Measurements from ENCODE around the gene TBC1D14.

The TBC1D14 gene

GRCh38 chr4:6915041-6916005 lies 5.7 kb downstream of the TBC1D14 start:
- no peak for TF ChIP-seq PAX5 (IDR thresholded peaks at IDR 0.05; ENCODE audit: insufficient read depth, low read length, severe bottlenecking)
- no peak for TF ChIP-seq POLR2A (IDR thresholded peaks at IDR 0.05; ENCODE audit: low read depth, low read length)
- no peak for TF ChIP-seq POLR2AphosphoS5 (IDR thresholded peaks at IDR 0.05; ENCODE audit: low read depth, low read length)
- TF ChIP-seq SPI1 (IDR thresholded peaks at IDR 0.05; ENCODE audit: low read depth, low read length): no peak
- TF ChIP-seq TAF1 (IDR thresholded peaks at IDR 0.05; ENCODE audit: low read depth, low read length): no peak
- TF ChIP-seq POU2F2 (IDR thresholded peaks at IDR 0.05; ENCODE audit: low read depth, low read length): no peak
- no peak for FAIRE-seq
- no peak for DNase-seq (ENCODE audit: insufficient read length, low spot score)

- FAIRE-seq: no peak
- TF ChIP-seq POU2F2 (IDR thresholded peaks at IDR 0.05; ENCODE audit: low read depth, low read length) (no peak), POLR2AphosphoS5 (IDR thresholded peaks at IDR 0.05; ENCODE audit: low read depth, low read length) (no peak), POLR2A (IDR thresholded peaks at IDR 0.05; ENCODE audit: low read depth, low read length) (no peak), TAF1 (IDR thresholded peaks at IDR 0.05; ENCODE audit: low read depth, low read length) (no peak), SPI1 (IDR thresholded peaks at IDR 0.05; ENCODE audit: low read depth, low read length) (no peak), PAX5 (IDR thresholded peaks at IDR 0.05; ENCODE audit: insufficient read depth, low read length, severe bottlenecking) (no peak)
Observed at GRCh38 chr4:6916069-6916586, 6.5 kb downstream of the TBC1D14 start.

GRCh38 chr4:6916587-6917460 lies 7.2 kb downstream of the TBC1D14 start:
- DNase-seq (ENCODE audit: insufficient read length, low spot score) (no peak), FAIRE-seq (peak; percentile 68)

More at GRCh38 chr4:6916069-6916586, 6.5 kb downstream of the TBC1D14 start:
- no peak for DNase-seq (ENCODE audit: insufficient read length, low spot score)

GRCh38 chr4:6917461-6918271 lies 8.0 kb downstream of the TBC1D14 start:
- peak; percentile 52 for FAIRE-seq
- TF ChIP-seq TAF1 (IDR thresholded peaks at IDR 0.05; ENCODE audit: low read depth, low read length) (no peak), POU2F2 (IDR thresholded peaks at IDR 0.05; ENCODE audit: low read depth, low read length) (no peak), POLR2AphosphoS5 (IDR thresholded peaks at IDR 0.05; ENCODE audit: low read depth, low read length) (no peak), PAX5 (IDR thresholded peaks at IDR 0.05; ENCODE audit: insufficient read depth, low read length, severe bottlenecking) (no peak)
- no peak for DNase-seq (ENCODE audit: insufficient read length, low spot score)

More at GRCh38 chr4:6916587-6917460, 7.2 kb downstream of the TBC1D14 start:
- TF ChIP-seq TAF1 (IDR thresholded peaks at IDR 0.05; ENCODE audit: low read depth, low read length): no peak

GRCh38 chr4:6918338-6918737 lies 8.7 kb downstream of the TBC1D14 start:
- peak; percentile 76 for FAIRE-seq
- TF ChIP-seq TAF1 (IDR thresholded peaks at IDR 0.05; ENCODE audit: low read depth, low read length) (no peak), POLR2AphosphoS5 (IDR thresholded peaks at IDR 0.05; ENCODE audit: low read depth, low read length) (no peak), POLR2A (IDR thresholded peaks at IDR 0.05; ENCODE audit: low read depth, low read length) (no peak)
- no peak for DNase-seq (ENCODE audit: insufficient read length, low spot score)

DNA sequence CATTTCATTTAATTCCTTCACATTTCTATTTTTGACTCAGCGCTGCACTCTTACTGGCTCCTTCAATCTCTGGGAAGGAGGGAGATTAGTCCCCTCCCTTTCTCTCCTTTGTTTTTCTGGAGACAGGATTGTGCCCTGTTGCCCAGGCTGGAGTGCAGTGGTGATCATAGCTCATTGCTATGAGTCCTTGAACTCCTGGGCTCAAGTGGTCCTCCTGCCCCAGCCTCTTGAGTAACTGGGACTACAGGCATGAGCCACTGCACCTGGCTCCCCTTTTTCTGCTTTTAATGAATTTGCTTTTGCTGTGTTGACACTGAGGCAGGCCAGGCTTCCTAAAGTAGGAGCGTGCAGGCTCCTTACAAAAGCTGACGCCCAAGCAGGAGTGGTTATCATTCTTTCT lies 10.5 kb downstream of the TBC1D14 start:
- DNase-seq (ENCODE audit: insufficient read length, low spot score) (no peak), FAIRE-seq (no peak)
- no peak for TF ChIP-seq POU2F2 (IDR thresholded peaks at IDR 0.05; ENCODE audit: low read depth, low read length)

DNA sequence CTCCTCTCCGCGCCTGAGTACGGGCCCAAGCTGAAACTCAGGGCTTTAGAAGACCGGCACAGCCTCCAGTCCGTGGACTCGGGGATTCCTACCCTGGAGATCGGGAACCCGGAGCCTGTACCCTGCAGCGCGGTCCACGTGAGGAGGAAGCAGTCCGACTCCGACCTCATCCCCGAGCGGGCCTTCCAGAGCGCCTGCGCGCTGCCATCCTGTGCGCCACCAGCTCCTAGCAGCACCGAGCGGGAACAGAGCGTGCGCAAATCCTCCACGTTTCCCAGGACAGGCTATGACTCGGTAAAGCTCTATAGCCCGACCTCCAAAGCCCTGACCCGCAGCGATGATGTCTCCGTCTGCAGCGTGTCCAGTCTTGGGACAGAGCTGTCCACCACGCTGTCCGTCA lies 13.9 kb downstream of the TBC1D14 start:
- no peak for FAIRE-seq
- DNase-seq (ENCODE audit: insufficient read length, low spot score): no peak
- no peak for TF ChIP-seq PAX5 (IDR thresholded peaks at IDR 0.05; ENCODE audit: insufficient read depth, low read length, severe bottlenecking)
- TF ChIP-seq SPI1 (IDR thresholded peaks at IDR 0.05; ENCODE audit: low read depth, low read length): no peak
- TF ChIP-seq TAF1 (IDR thresholded peaks at IDR 0.05; ENCODE audit: low read depth, low read length): no peak
- no peak for TF ChIP-seq POLR2A (IDR thresholded peaks at IDR 0.05; ENCODE audit: low read depth, low read length)
- no peak for TF ChIP-seq POU2F2 (IDR thresholded peaks at IDR 0.05; ENCODE audit: low read depth, low read length)
- no peak for TF ChIP-seq POLR2AphosphoS5 (IDR thresholded peaks at IDR 0.05; ENCODE audit: low read depth, low read length)

DNA sequence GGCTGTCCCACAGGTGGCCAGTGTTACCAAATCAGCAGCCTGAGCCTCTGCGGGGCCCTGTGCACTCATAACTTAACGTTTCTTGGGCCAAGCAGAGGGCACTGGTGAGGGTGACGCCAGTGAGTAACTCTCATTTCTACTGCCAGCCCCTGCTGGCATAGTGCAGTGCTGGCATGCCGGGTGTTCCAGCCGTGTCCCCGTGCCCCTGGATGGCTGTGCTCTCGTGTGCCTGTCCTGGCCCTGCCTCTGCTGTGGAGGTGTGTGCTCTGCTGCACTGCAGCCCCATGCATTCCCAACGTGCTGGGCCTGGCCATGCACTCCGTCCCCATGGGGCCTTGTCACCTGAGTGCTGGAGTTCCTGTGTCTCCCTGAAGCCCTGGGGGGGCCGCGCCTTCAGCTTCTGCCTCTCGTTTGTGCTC lies 14.7 kb downstream of the TBC1D14 start:
- DNase-seq (ENCODE audit: insufficient read length, low spot score): no peak
- TF ChIP-seq PAX5 (IDR thresholded peaks at IDR 0.05; ENCODE audit: insufficient read depth, low read length, severe bottlenecking) (no peak), TAF1 (IDR thresholded peaks at IDR 0.05; ENCODE audit: low read depth, low read length) (no peak), POLR2A (IDR thresholded peaks at IDR 0.05; ENCODE audit: low read depth, low read length) (no peak), POLR2AphosphoS5 (IDR thresholded peaks at IDR 0.05; ENCODE audit: low read depth, low read length) (no peak), SPI1 (IDR thresholded peaks at IDR 0.05; ENCODE audit: low read depth, low read length) (no peak), POU2F2 (IDR thresholded peaks at IDR 0.05; ENCODE audit: low read depth, low read length) (no peak)
- no peak for FAIRE-seq

DNA sequence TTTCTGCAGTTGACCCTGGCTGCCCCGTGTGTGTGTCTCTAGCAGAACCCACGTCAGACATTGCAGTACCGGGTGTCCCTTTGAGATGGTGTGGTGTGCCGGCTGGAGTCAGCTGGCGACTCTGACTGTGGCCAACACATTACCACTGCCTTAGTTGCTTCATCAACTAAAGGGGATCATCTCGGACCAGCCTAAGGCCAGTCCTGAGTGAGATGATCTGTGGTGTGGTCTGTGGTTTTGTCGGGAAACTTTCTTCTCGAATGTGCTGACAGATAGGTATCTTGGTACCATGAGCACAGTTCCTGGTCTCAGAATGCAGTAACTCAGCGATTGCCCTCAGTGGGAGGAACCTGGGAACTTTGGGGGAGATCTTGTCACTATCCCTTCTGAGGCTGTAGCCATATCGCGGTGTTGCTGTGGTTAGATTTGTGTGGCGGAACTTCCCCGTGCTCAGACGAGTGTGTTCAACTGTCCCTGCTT lies 15.8 kb downstream of the TBC1D14 start:
- FAIRE-seq (peak; percentile 65), DNase-seq (ENCODE audit: insufficient read length, low spot score) (no peak)
- TF ChIP-seq POU2F2 (IDR thresholded peaks at IDR 0.05; ENCODE audit: low read depth, low read length) (no peak), PAX5 (IDR thresholded peaks at IDR 0.05; ENCODE audit: insufficient read depth, low read length, severe bottlenecking) (no peak), POLR2A (IDR thresholded peaks at IDR 0.05; ENCODE audit: low read depth, low read length) (no peak), TAF1 (IDR thresholded peaks at IDR 0.05; ENCODE audit: low read depth, low read length) (no peak), SPI1 (IDR thresholded peaks at IDR 0.05; ENCODE audit: low read depth, low read length) (no peak), POLR2AphosphoS5 (IDR thresholded peaks at IDR 0.05; ENCODE audit: low read depth, low read length) (no peak)

All from GM12891 (cell line).